B cell (primary cell): ENCODE measurements around the gene STX1B. TPM values are rescaled to one million over a fixed set of nuclear protein-coding genes. Genes with fewer than 3 reads are reported as not detected.

Experiments
- ATAC-seq: fragments of 200-7000 bp; cut with Tn5 transposase; one replicate; pipeline ENCODE4 v1.10.0; 2021; ENCODE audit warnings: low read depth, mild to moderate bottlenecking, moderate number of reproducible peaks, moderate library complexity
- CTCF ChIA-PET: fragments of 350-600 bp; sonication (Branson Sonifier 250); formaldehyde crosslinking; loops from one replicate; lab custom pipeline; 2021; ENCODE audit warnings: antibody characterized with exemption, inconsistent platforms; lab: Charles Lee
- POLR2A ChIA-PET: fragments of 350-600 bp; sonication (Branson Sonifier 250); formaldehyde crosslinking; loops from one replicate; lab custom pipeline; 2021; ENCODE audit warnings: antibody characterized with exemption; lab: Charles Lee
- DNase-seq: peaks from one replicate; pipeline ENCODE4 v3.0.0; 2013
- H2AFZ ChIP-seq: 2 replicates; pipeline ENCODE4 v1.6.1; 2012; ENCODE audit warnings: mild to moderate bottlenecking, low read depth, low read length; ENCODE audit not compliant: insufficient read depth, poor library complexity, severe bottlenecking
- H3K27ac ChIP-seq, 2 donors: 1 replicate in 1 of 2; 2 replicates in 1 of 2; pipeline ENCODE4 v1.5.1; 2012 to 2013; ENCODE audit warnings: low read length in 2 of 2, mild to moderate bottlenecking in 2 of 2, moderate library complexity in 1 of 2
- H3K27me3 ChIP-seq, 4 experiments: fragments of 200-600 bp in 1 of 4; sonication (generic) in 1 of 4; replicated peaks in 1 of 4; 1 replicate in 2 of 4; 2 replicates in 2 of 4; pipeline versions ENCODE4 v1.6.1 to v1.7.0; 2013 to 2016; ENCODE audit warnings: low read length in 3 of 4, mild to moderate bottlenecking in 2 of 4, mixed read lengths in 1 of 4, moderate library complexity in 1 of 4; ENCODE audit not compliant: insufficient read depth in 4 of 4, control insufficient read depth in 3 of 4; ENCODE audit errors: control extremely low read depth in 1 of 4
- H3K36me3 ChIP-seq, 2 experiments: replicated peaks in 1 of 2; 1 replicate in 1 of 2; 2 replicates in 1 of 2; pipeline versions ENCODE4 v1.6.1 to v1.7.1; 2013; ENCODE audit warnings: low read length in 1 of 2; ENCODE audit not compliant: insufficient read depth in 2 of 2, control insufficient read depth in 1 of 2; ENCODE audit errors: control extremely low read depth in 1 of 2, extremely low read depth in 1 of 2
- H3K4me1 ChIP-seq, 2 donors: fragments of 200-600 bp in 1 of 2; sonication (generic) in 1 of 2; 1 replicate in 1 of 2; 2 replicates in 1 of 2; pipeline versions ENCODE4 v1.5.1 to v1.6.1; 2013 to 2017; ENCODE audit warnings: low read length in 2 of 2; ENCODE audit not compliant: control insufficient read depth in 2 of 2, insufficient read depth in 2 of 2
- H3K4me2 ChIP-seq: replicated peaks from 2 replicates; pipeline ENCODE3; 2012; ENCODE audit warnings: mild to moderate bottlenecking, low read depth, low read length; ENCODE audit not compliant: poor library complexity, severe bottlenecking
- H3K4me3 ChIP-seq, 5 experiments: fragments of 200-600 bp in 1 of 5; sonication (generic) in 1 of 5; 1 replicate in 3 of 5; 2 replicates in 2 of 5; pipeline versions ENCODE4 v1.5.1 to v1.7.0; 2011 to 2016; ENCODE audit warnings: low read length in 4 of 5, mild to moderate bottlenecking in 4 of 5, low read depth in 2 of 5, control low read depth in 1 of 5, moderate library complexity in 1 of 5; ENCODE audit not compliant: insufficient read depth in 1 of 5; ENCODE audit errors: control extremely low read depth in 1 of 5, extremely low read depth in 1 of 5
- H3K79me2 ChIP-seq: fragments of 200-600 bp; sonication (generic); one replicate; pipeline ENCODE4 v1.6.0; 2016; ENCODE audit warnings: low read length; ENCODE audit not compliant: control insufficient read depth, insufficient read depth
- H3K9ac ChIP-seq: fragments of 200-600 bp; sonication (generic); 2 replicates; pipeline ENCODE4 v1.6.1; 2017; ENCODE audit warnings: mild to moderate bottlenecking, low read length, moderate library complexity
- H3K9me3 ChIP-seq, 3 donors: one replicate each; pipeline versions ENCODE4 v1.6.1 to v1.7.1; 2013; ENCODE audit warnings: low read length in 2 of 3; ENCODE audit not compliant: control insufficient read depth in 2 of 3, insufficient read depth in 1 of 3; ENCODE audit errors: control extremely low read depth in 1 of 3
- H4K20me1 ChIP-seq: 2 replicates; pipeline ENCODE4 v1.6.0; 2012; ENCODE audit warnings: mild to moderate bottlenecking, low read length; ENCODE audit not compliant: insufficient read depth, control insufficient read depth, poor library complexity, severe bottlenecking
- H3K27ac Mint-ChIP-seq: one replicate; pipeline ENCODE4 v1.8.0; 2021; ENCODE audit warnings: mixed read lengths
- H3K27me3 Mint-ChIP-seq: one replicate; pipeline ENCODE4 v1.8.0; 2021; ENCODE audit warnings: mixed read lengths
- H3K4me1 Mint-ChIP-seq: one replicate; pipeline ENCODE4 v1.8.0; 2021; ENCODE audit warnings: mixed read lengths
- H3K4me3 Mint-ChIP-seq: one replicate; pipeline ENCODE4 v1.8.0; 2021; ENCODE audit warnings: mixed read lengths
- H3K9me3 Mint-ChIP-seq: one replicate; pipeline ENCODE4 v1.8.0; 2022; ENCODE audit warnings: mixed read lengths; ENCODE audit not compliant: insufficient read depth
- CTCF ChIP-seq: fragments of 200-600 bp; IDR thresholded peaks from one replicate; pipeline ENCODE4 v1.8.0; 2022; ENCODE audit warnings: antibody characterized with exemption, mild to moderate bottlenecking
- EZH2 ChIP-seq: IDR thresholded peaks from 2 replicates; pipeline ENCODE4 v1.6.1; 2012; ENCODE audit warnings: borderline replicate concordance, low read depth, mild to moderate bottlenecking, moderate library complexity, low read length; ENCODE audit not compliant: insufficient read depth, poor library complexity, severe bottlenecking
- WGBS: methylation state at CpG from one replicate; pipeline ENCODE4 v1.1.5; 2013; ENCODE audit warnings: missing lambda C conversion rate; ENCODE audit not compliant: insufficient coverage; 5-methylcytosine and 5-hydroxymethylcytosine counted together
- intact Hi-C: fragments of 100-400 bp; cut with micrococcal nuclease; formaldehyde crosslinking; loops from one replicate; pipeline ENCODE4 v1.10.0; 2022
- polyA plus RNA-seq: library from polyadenylated mRNA; depleted of rRNA; stranded (reverse); fragments of >200 nt; gene quantifications from 2 replicates; pipeline ENCODE4 v1.2.3, GENCODE V29; 2012
- total RNA-seq, 2 donors: library from RNA; stranded (reverse); fragments of 120-200 nt in 1 of 2; gene quantifications; 1 replicate in 1 of 2; 2 replicates in 1 of 2; pipeline versions ENCODE4 v1.2.3 to v1.2.4, GENCODE V29; 2013 to 2022

STX1B gene
- total and polyA plus RNA-seq, 2 donors (not counting 1 experiment from before 2014, with no cell fraction given): 2.1 to 2.2 TPM

GRCh38 chr16:31002862-31003341 is 7.5 kb downstream of the STX1B start:
- Histone ChIP-seq H3K4me1 (no peaks in the 10 kb centered on the region), H3K27me3 (peaks cover 0 to 4% (median 0%) of the 10 kb centered on the region in 4 experiments), H3K27ac (no peak overlapping the region), H3K9me3 (no peaks in the 10 kb centered on the region), H3K36me3 (no peaks in the 10 kb centered on the region), H3K9ac (no peak overlapping the region), H3K4me3 (no peak overlapping the region), H3K79me2 (no peaks in the 10 kb centered on the region), H4K20me1 (no peaks in the 10 kb centered on the region), H2AFZ (no peak overlapping the region), H3K4me2 (no peak overlapping the region)
- H3K4me3 Mint-ChIP-seq: no peak overlapping the region
- H3K27ac Mint-ChIP-seq: no peak overlapping the region
- H3K4me1 Mint-ChIP-seq: no peaks in the 10 kb centered on the region
- intact Hi-C loops: no loop called here
- ATAC-seq (no peak), DNase-seq (no peak)
- WGBS: 91% methylated on average over 9 of the region's 9 CpGs
- ChIA-PET CTCF (interaction anchor here (0.9 to 2.1 kb wide), 2 partner anchors 15 to 19 kb away, joined by 3 to 7 read pairs; partner anchors contain the start of gene HSD3B7), POLR2A (no interaction called here)
- no peaks in the 10 kb centered on the region for H3K9me3 Mint-ChIP-seq
- H3K27me3 Mint-ChIP-seq: peaks cover 4% of the 10 kb centered on the region
- TF ChIP-seq CTCF (no peak), EZH2 (no peak)

GRCh38 chr16:31002250-31002700 is 8.2 kb downstream of the STX1B start:
- Mint-ChIP-seq H3K9me3 (no peaks in the 10 kb centered on the region), H3K27me3 (peaks cover 4% of the 10 kb centered on the region), H3K27ac (no peak overlapping the region), H3K4me3 (no peak overlapping the region), H3K4me1 (no peaks in the 10 kb centered on the region)
- Histone ChIP-seq H3K4me1 (peaks cover 3 to 4% of the 10 kb centered on the region in 2 donors), H3K27ac (no peak overlapping the region), H3K36me3 (no peaks in the 10 kb centered on the region), H3K9me3 (peaks cover 0 to 5% (median 0%) of the 10 kb centered on the region in 3 donors), H3K79me2 (no peaks in the 10 kb centered on the region), H4K20me1 (no peaks in the 10 kb centered on the region), H2AFZ (no peak overlapping the region), H3K4me3 (no peak overlapping the region), H3K9ac (no peak overlapping the region), H3K27me3 (peaks cover 0 to 4% (median 0%) of the 10 kb centered on the region in 4 experiments), H3K4me2 (no peak overlapping the region)
- no peak for ATAC-seq
- ChIA-PET POLR2A (interaction anchor here (0.7 kb wide), 1 partner anchor 484 kb away, joined by 4 read pairs; no protein-coding TSS in a partner anchor), CTCF (interaction anchor here (0.9 to 2.1 kb wide), 2 partner anchors 14 to 18 kb away, joined by 3 to 7 read pairs; partner anchors contain the start of gene HSD3B7)
- intact Hi-C loops: no loop called here
- 96% methylated on average over 10 of the region's 10 CpGs for WGBS
- no peak for TF ChIP-seq EZH2
- no peak for TF ChIP-seq CTCF
- DNase-seq: no peak
